HG03064 (cell line): ENCODE data around the gene HECW1.
"Not testable (repeated sequence)": the region's sequence is repeated elsewhere in the genome, so short reads cannot be mapped to it uniquely, and the experiment has no call there.

Experiments
- ATAC-seq: cut with Tn5 transposase; IDR thresholded peaks from one replicate; pipeline ENCODE4 v1.9.1; 2021; ENCODE audit warnings: low read depth; ENCODE audit not compliant: unreplicated experiment

Gene HECW1

DNA sequence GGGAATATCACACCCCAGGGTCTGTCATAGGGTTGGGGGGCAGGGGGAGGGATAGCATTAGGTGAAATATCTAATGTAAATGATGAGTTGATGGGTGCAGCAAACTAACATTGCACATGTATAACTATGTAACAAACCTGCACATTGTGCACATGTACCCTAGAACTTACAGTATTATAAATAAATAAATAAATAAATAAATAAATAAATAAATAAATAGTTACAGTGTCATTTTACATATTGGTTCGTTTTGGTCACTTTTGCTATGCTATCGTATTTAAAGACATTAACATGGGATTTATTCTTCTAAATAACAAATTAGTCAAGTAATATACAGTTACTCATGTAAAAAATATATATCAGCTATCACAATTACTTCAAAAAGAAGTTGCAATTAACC is 228.7 kb downstream of the HECW1 start:
- ATAC-seq, result no peak

DNA sequence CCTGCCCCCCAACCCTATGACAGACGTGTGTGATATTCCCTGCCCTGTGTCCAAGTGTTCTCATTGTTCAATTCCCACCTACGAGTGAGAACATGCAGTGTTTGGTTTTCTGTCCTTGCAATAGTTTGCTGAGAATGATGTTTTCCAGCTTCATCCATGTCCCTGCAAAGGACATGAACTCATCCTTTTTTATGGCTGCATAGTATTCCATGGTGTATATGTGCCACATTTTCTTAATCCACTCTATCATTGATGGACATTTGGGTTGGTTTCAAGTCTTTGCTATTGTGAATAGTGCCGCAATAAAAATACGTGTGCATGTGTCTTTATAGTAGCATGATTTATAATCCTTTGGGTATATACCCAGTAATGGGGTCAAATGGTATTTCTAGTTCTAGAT is 231.0 kb downstream of the HECW1 start:
- ATAC-seq, result not testable (repeated sequence)

DNA sequence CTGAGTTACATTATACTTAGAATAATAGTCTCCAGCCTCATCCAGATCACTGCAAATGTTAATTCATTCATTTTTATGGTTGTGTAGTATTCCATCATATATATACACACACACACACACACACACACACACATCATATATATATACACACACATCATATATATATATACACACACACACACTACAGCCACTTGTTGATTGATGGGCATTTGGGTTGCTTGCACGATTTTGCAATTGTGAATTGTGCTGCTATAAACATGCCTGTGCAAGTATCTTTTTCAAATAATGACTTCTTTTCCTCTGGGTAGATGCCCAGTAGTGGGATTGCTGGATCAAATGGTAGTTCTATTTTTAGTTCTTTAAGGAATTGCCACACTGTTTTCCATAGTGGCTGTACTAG is 233.2 kb downstream of the HECW1 start:
- not testable (repeated sequence) for ATAC-seq

DNA sequence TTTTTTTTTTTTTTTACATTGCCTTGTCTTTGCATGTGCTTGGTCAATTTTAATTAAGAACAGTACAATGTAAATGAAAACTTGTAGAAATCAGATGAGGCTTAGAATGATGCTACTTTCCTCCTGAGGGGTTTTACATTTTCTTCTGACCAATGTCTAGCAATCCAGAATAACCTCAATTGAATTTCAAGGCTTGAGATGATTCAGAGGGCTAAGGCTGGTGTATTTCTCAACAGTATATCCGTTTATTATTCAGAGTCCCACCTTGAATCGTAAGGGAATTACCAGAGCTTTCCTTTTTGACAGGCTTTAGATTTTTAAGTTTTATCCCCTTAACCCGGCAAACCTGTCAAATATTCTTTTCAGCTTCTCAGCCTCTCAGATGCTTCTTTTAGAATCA is 239.2 kb downstream of the HECW1 start:
- ATAC-seq, result no peak

DNA sequence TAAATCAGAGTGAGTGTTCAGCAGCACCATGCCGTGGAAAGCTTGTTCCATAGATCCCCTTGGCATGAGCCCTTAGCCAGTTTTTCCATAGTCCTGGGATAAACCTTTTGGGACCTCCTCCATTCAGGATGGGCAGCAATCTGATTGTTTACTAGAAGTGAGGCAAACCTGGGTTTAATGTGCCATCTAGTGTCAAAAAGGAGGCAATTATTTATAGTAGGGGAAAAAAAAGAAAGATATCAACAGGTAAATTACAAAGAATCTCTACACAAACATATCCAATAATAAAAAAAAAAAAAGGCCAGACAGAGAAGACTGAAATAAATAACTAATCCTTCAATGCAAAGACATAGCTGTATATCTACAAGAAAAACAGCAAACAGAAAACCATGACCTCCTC is 241.5 kb downstream of the HECW1 start:
- ATAC-seq, result no peak

DNA sequence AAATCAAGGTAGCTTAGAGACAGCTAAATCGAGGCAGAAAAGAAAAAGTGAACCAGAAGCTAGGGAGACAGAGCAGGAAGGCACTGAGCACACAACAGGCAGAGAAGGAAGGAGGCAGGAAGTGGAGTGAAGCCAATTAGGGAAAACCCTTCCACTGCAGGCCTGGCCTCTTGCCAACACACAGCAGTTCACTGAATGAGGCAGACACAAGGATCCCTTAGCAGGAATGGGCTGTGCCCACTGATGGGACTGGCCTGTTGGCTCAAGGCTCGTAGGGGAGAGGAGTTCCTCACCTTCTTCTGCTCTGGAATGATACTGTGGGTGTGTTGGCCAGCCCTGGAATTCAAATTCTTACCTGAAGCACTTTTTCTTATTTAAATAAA is 250.2 kb downstream of the HECW1 start:
- no peak for ATAC-seq

DNA sequence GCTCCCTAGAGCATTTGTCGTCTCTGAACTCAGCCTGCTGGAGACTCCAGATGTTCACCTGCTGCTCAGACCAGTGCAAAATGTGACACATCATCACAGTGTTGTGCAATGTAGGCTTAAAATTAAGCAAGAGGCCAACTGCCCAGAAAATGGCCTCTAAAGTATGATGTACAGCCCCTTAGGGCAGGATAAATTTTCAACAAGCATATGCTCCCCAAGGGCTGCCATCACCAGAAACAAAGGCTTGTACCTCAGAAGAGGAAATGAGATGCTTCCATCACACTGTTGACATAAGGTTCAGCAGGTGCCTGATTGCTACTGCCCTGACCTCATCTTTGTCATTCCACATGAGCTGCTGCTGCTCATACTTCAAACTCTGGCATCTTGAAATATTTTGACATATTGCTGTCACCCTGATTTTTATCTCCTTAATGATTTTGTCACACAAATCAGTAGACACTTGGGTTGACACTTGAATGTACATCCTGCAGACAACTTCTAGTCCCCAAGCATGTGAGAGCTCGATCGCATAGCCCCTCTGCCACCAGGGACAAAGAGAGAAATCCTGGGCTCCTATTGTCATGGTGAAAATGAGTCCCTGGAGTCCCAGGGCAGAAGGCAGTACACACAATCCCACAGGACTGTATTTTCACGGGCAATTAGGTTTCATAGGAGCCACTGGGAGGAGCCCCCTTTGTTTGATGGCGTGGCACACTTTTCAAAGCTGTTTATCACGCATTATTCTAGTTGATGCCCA is 250.8 kb downstream of the HECW1 start:
- ATAC-seq, result no peak

DNA sequence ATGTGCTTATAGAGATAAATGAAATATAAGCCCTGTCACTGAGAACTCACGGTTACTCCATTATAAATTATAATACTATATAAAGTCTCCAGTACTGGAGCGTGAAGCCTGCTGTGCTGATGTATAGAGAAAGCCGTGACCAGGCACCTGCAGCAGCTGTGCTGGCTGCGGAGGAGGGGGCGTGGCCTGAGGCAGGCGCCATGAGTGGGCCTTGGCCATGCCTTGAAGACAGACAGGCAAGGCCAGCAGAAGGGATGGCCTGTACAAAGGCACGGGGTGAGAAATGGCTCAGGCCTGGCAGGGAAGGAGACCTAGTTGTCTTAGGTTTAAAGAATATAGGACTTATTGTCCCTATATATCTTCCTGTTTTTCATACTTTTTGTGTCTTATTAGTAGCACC is 251.9 kb downstream of the HECW1 start:
- ATAC-seq, result no peak

DNA sequence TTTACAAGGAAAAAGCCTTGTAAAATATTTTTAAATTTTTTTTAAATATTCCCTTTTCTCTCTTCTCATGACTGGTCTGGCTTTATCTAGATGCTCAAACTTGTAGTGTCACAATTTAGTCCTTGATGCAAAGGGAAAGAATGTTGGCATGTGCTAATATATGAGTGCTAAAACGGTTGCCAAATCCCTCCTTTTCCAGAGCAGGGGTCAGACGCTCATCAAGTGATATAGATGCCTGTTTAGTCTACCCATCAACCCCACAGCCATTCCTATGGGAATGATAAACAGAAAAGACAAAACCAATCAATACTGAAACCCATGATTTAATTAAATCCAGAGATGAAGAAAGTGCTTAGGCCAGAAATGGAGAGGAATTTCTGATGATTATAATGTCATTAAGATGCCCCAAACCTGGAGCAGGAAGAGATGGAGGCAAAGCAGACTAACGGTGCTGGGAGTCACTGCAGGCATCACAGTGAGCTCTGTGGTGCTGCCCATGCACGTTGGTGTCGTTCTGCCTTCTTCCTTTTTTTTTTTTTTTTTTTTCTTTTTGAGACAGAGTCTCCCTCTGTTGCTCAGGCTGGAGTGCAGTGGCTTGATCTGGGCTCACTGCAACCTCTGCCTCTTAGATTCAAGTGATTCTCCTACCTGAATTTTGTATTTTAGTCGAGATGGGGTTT is 260.4 kb downstream of the HECW1 start:
- ATAC-seq, result no peak

DNA sequence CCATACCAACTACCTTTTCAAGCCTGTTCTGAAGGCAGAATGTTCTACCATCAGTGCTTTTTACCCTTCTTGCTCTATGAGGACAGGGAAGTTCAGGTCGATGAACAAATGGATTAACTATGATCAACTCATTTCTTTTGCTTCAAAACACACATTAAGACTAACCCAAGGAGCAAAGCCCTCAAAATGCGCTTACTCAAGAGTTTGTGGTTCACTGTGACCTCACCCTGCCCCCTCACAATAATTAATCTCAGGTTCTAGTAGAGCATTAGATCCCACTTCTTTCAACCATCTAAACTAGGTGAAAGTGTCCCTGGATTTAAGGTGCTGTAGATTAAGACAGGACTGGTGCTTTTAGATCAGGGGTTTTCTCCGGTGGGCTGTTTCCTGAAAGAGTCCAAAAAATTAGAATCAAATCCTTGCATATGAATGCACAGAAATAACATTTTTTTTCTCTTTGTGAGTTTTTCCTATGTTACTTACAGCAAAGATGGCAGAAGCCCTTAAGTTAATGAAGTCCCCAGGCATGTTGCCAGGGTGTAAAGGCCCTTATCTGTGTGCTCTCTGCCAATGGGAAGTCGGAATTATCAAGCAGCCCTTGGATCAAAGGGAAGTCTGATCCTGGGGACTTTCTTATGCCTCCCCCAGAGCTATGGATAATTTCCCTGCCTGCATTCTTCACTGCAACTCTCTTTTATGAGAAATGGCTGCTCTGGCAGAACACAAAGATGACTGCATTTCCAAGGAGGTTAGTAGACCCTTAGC is 264.9 kb downstream of the HECW1 start:
- ATAC-seq, result no peak

DNA sequence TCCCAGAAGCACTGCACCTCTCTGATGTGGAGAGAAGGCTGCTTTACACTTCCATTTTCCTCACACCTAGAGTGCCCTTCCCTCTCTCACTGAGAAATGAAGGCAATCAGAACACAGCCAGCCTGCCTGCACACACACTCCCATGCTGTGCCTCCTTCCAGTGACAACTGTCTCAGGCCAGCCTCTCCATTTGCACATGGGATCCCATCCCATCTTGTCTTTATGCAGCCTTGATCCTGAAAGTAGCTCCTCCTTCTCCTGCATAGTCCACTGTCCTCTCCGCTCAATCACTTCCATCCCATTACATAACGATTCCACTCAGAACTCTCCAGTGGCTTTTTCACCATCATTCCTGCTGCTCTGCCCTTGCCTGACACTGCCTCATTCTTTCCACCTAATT is 266.8 kb downstream of the HECW1 start:
- no peak for ATAC-seq

DNA sequence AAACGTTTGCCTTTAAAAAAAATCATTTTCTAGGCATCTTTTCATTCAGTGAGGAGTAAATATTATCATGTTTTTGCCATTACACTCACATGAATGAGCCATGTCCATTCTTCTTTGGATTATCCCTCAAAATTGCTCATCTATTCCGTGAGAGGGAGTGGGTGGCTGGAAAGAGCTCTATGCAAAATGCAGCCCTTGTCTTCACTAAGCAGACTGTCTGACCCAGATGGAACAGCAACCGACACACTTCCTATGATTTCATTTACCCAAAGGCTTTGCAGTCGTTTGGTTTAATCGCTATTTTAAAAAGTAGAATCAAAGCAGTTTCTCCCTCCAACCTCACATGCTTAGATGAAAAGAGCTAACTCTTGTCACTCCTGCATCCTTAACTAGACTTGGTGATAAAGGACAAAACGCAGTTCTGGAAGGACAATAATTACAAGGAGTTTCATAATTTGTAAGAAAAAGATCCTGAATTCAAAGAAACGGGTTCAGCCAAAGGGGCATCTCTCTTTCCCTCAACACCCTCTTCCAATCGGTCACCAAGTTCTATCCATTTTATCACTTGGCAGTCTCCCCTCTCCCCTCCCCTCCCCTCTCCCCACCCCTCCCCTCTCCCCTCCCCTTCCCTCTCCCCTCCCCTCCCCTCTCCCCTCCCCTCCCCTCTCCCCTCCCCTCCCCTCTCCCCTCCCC is 272.3 kb downstream of the HECW1 start:
- no peak for ATAC-seq

DNA sequence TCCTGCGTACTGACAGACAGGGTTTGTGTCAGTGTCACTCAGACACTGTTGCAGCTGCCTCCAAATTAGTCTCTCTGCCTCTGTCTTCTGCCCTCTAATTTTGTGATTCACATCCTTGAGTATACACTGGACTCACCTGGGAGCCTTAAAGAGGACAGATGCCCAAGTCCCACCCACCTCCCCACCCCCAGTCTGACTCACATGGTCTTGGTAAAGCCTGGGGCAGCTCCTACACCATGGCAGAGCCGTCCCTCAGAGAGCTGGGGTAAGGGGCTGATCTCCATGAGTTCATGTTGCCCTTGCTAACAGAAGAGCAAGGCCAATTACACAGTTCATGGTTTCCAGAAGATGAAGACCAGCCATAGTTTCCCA is 272.8 kb downstream of the HECW1 start:
- no peak for ATAC-seq

DNA sequence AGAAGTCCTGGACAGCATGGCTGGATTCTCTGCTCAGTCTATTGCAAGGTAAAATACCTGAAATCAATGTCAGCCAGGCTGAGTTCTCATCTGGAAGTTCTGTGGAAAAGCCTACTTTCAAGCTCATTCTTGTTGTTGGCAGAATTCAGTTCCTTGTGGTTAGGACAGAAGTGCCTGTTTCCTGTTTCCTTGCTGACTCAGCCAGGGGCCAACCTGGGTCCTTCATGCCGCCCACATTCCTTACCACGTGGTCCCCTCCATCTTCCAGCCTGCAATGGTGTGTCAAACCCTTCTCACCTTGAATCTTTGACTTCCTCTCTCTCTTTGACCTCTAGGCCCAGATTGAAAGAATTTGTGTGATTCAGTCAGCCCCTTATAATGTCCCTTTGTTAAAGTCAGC is 273.4 kb downstream of the HECW1 start:
- ATAC-seq, result no peak

DNA sequence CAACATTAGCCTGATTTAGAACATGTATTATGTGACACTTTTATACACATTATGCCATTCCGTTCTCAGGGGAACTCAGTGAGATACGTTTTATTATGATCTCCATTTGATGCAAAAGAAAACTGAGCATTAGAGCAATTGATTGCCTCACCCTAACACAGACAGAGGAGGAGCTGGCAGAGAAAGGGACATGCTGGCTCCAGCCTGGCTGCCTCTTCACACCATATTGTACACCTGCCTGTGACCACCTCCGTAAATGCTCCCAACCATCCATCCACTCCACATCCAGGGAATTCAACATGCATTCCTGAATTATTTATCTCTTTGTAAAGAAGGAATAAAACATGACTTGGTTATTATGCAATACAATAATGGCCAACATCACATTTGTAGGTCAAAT is 275.5 kb downstream of the HECW1 start:
- ATAC-seq, result no peak

DNA sequence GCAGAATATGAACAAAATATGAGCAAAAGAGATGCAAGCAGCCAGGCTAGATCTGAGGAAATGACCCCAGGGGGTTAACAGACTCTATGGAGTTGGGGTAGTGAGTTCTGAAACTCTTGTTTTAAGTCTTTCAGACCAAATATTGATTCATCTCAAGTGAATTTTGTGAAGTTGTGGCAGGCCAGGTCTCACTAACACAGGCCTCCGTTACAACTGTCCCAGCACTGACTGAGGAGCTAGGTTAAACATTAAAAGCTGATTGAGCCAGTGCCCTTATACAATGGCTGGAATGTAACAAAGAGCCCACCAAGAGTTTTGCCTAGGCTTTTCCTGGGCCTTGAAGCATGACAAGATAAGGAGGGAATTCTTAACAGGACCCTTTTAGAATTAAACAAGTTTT is 278.1 kb downstream of the HECW1 start:
- ATAC-seq, result no peak

DNA sequence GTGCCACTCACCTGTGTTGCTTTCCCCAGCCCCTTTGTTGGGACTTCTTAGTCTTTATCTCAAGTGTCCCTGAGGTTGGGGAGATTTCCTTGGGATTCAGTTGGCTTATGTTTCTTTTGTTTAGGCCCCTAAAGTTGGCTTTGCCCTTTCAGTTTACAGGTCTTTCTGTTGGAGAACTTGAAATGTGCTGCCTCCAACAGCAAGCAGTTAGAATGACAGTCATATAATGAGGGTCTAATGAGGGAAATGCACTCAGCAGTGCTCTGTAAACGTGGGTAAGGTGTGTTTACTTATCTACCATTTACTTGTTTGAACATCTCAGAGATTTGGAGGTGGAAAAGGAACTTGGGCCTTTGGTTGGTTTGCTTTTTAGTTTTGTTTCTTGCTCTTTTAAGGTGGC is 279.1 kb downstream of the HECW1 start:
- ATAC-seq, result no peak

DNA sequence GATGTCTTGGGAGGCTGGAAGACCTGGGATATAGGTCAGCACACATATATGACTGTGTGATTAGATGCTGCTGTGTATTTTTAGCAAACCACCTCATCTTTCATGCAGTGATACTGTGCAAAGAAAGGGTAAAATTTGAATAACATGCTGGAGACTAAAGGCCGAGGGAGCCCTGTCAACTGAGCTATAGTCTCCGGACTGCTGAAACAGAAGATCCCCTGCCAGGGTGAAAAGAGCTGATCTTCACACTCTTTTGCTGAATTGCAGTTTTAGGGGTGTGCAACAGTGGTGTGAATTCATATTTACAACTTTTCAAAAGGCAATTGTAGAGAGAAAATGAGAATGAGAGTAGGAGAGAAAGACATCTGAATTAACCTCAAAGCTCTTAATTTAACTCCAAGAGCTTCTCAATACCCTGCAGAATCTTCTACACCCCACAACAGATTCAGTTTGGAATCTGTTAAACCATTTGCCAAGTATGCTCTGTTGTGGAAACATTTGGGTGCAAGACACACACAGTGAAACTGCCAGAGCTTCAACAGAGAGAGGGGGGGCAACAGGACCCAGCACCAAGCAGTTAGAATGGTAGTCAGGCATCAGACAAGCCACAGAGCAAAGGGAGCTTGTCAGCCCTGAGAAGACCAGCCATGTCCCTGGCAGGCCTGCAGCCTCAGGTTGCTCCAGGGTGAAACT is 280.3 kb downstream of the HECW1 start:
- no peak for ATAC-seq

DNA sequence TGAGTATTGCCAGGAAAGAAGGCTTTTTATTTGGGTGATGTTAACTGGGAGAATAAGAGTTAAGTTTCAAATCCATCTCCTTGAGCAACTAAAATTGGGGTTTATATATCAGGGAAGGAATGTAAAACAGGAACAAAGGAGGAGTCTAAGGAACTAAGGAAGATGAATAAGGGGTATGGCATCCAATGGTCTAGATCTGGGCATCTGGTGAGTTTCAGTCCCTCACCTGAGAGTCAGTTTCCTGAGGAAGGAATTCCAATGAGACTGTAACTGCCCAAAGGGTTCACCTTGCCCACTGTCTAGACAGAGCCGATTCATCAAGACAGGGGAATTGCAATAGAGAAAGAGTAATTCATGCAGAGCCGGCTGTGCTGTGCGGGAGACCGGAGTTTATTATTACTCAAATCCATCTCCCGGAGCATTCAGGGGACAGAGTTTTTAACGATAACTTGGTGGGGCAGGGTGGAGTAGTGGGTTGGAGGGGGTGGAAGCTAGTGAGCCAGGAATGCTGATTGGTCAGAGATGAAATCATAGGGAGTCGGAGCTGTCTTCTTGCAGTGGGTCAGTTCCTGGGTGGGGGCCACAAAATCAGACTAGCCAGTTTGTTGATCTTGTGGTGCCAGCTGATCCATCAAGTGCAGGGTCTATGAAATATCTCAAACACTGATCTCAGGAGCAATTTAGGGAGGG is 282.1 kb downstream of the HECW1 start:
- ATAC-seq, result no peak

DNA sequence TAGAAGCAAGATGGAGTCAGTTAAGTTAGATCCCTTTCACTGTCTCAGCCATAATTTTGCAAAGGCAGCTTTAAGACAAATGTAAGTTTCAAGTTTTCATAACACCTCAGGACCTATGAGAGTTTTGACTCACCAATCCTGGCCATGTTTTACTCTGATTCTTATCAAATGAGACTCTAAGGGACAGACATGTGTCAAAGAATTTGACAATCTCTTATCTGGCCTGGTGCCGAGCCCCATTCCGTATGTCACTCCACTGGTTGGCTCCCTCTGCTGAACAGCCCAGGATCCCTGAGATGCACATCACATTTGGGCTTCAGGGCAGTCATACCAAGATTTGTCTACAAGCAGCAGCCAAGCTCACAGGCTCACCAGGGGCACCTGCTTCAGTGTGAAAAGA is 282.9 kb downstream of the HECW1 start:
- no peak for ATAC-seq
